Jurkat, Clone E6-1 (cell line): ENCODE measurements around the gene SDK1.
"Not testable (repeated sequence)": the region's sequence is repeated elsewhere in the genome, so short reads cannot be mapped to it uniquely, and the experiment has no call there.

ENCODE experiments used
- DNase-seq: peaks from one replicate; pipeline ENCODE4 v3.0.0-alpha.2; 2011; ENCODE audit warnings: low read depth, low spot score
- H3K4me3 ChIP-seq: 2 replicates; pipeline ENCODE4 v1.5.1; 2011; ENCODE audit warnings: mild to moderate bottlenecking, low read length, control low read depth, moderate library complexity

Gene SDK1

GRCh38 chr7:3963768-3964167, 662.7 kb downstream of the SDK1 start:
- not testable (repeated sequence) for H3K4me3 ChIP-seq, DNase-seq

- no peak overlapping the region for H3K4me3 ChIP-seq
Observed at GRCh38 chr7:3964980-3965606, 664.0 kb downstream of the SDK1 start.

GRCh38 chr7:3965794-3966395, 664.8 kb downstream of the SDK1 start:
- DNase-seq, result no peak

More at GRCh38 chr7:3964980-3965606, 664.0 kb downstream of the SDK1 start:
- no peak for DNase-seq

GRCh38 chr7:3968234-3968633, 667.2 kb downstream of the SDK1 start:
- no peak overlapping the region for H3K4me3 ChIP-seq
- no peak for DNase-seq

More at GRCh38 chr7:3965794-3966395, 664.8 kb downstream of the SDK1 start:
- H3K4me3 ChIP-seq, result no peak overlapping the region

- DNase-seq, result no peak
- no peak overlapping the region for H3K4me3 ChIP-seq
Observed at GRCh38 chr7:3969286-3969685, 668.2 kb downstream of the SDK1 start.

GRCh38 chr7:3971323-3971722, 670.3 kb downstream of the SDK1 start:
- H3K4me3 ChIP-seq, result no peak overlapping the region
- no peak for DNase-seq

GRCh38 chr7:3973264-3973663, 672.2 kb downstream of the SDK1 start:
- DNase-seq, result no peak
- H3K4me3 ChIP-seq, result no peak overlapping the region

GRCh38 chr7:3974329-3974728, 673.3 kb downstream of the SDK1 start:
- H3K4me3 ChIP-seq, result no peak overlapping the region
- no peak for DNase-seq

GRCh38 chr7:3975371-3975770, 674.3 kb downstream of the SDK1 start:
- DNase-seq, result no peak
- H3K4me3 ChIP-seq, result no peak overlapping the region

GRCh38 chr7:3977391-3977790, 676.3 kb downstream of the SDK1 start:
- H3K4me3 ChIP-seq, result no peak overlapping the region
- DNase-seq, result no peak

GRCh38 chr7:3978839-3979238, 677.8 kb downstream of the SDK1 start:
- no peak for DNase-seq

GRCh38 chr7:3979611-3980299, 678.7 kb downstream of the SDK1 start:
- DNase-seq, result no peak
- H3K4me3 ChIP-seq, result no peak overlapping the region

More at GRCh38 chr7:3978839-3979238, 677.8 kb downstream of the SDK1 start:
- no peak overlapping the region for H3K4me3 ChIP-seq

- DNase-seq, result no peak
- H3K4me3 ChIP-seq, result no peak overlapping the region
Observed at GRCh38 chr7:3980300-3980643, 679.2 kb downstream of the SDK1 start.

- no peak for DNase-seq
- no peak overlapping the region for H3K4me3 ChIP-seq
Observed at GRCh38 chr7:3981281-3981680, 680.2 kb downstream of the SDK1 start.

GRCh38 chr7:3984456-3984855, 683.4 kb downstream of the SDK1 start:
- no peak for DNase-seq
- H3K4me3 ChIP-seq, result no peak overlapping the region

GRCh38 chr7:3986927-3987326, 685.9 kb downstream of the SDK1 start:
- H3K4me3 ChIP-seq, result no peak overlapping the region
- DNase-seq, result no peak

GRCh38 chr7:3987426-3987927, 686.4 kb downstream of the SDK1 start:
- no peak overlapping the region for H3K4me3 ChIP-seq
- no peak for DNase-seq

GRCh38 chr7:3989723-3990122, 688.7 kb downstream of the SDK1 start:
- DNase-seq, result no peak
- H3K4me3 ChIP-seq, result no peak overlapping the region

- DNase-seq, result no peak
- H3K4me3 ChIP-seq, result no peak overlapping the region
Observed at GRCh38 chr7:3991731-3992231, 690.7 kb downstream of the SDK1 start.

GRCh38 chr7:3992841-3993240, 691.8 kb downstream of the SDK1 start:
- DNase-seq, result no peak
- H3K4me3 ChIP-seq, result no peak overlapping the region
